GM18861 (cell line): ENCODE results near the gene HPN.
"Not testable (repeated sequence)": the region's sequence is repeated elsewhere in the genome, so short reads cannot be mapped to it uniquely, and the experiment has no call there.

Source experiments
- ATAC-seq: cut with Tn5 transposase; IDR thresholded peaks from one replicate; pipeline ENCODE4 v1.9.1; 2021; ENCODE audit not compliant: unreplicated experiment

HPN gene

GRCh38 chr19:35100588-35101533, 59.3 kb downstream of the HPN start:
- ATAC-seq = no peak

- not testable (repeated sequence) for ATAC-seq
These were observed 60.4 kb downstream of the HPN start for GRCh38 chr19:35101949-35102348.

- ATAC-seq = not testable (repeated sequence)
These were observed 62.1 kb downstream of the HPN start for GRCh38 chr19:35103614-35104013.

GRCh38 chr19:35104361-35104760, 62.8 kb downstream of the HPN start:
- ATAC-seq = no peak

GRCh38 chr19:35105047-35105410, 63.5 kb downstream of the HPN start:
- no peak for ATAC-seq

- ATAC-seq = no peak
These were observed 64.1 kb downstream of the HPN start for GRCh38 chr19:35105411-35106290.

- ATAC-seq = no peak
These were observed 64.7 kb downstream of the HPN start for GRCh38 chr19:35106291-35106583.

GRCh38 chr19:35106898-35107541, 65.5 kb downstream of the HPN start:
- no peak for ATAC-seq

- no peak for ATAC-seq
These were observed 66.0 kb downstream of the HPN start for GRCh38 chr19:35107545-35107944.

GRCh38 chr19:35108730-35109129, 67.2 kb downstream of the HPN start:
- ATAC-seq = no peak

- ATAC-seq = no peak
These were observed 68.0 kb downstream of the HPN start for GRCh38 chr19:35109395-35110112.

GRCh38 chr19:35110974-35111373, 69.5 kb downstream of the HPN start:
- no peak for ATAC-seq

GRCh38 chr19:35112995-35113688, 71.6 kb downstream of the HPN start:
- no peak for ATAC-seq

GRCh38 chr19:35114353-35115176, 73.0 kb downstream of the HPN start:
- ATAC-seq = no peak

- no peak for ATAC-seq
These were observed 73.8 kb downstream of the HPN start, which contains the start of gene FXYD3 for GRCh38 chr19:35115177-35115951. TSS of gene FXYD3 (plus strand) at chr19:35115823. CDS start at chr19:35119377, 3,554 bp downstream.
